ENCODE results near the gene THBS3.

The THBS3 gene

GRCh38 chr1:155175927-155176371 lies 31.7 kb downstream of the THBS3 start:
- no peak overlapping the region for H3K4me3 ChIP-seq (ENCODE audit: low read length)
- DNase-seq (ENCODE audit: low read depth): no peak
- no peak for TF ChIP-seq CTCF (IDR thresholded peaks at IDR 0.05; ENCODE audit: insufficient read depth, low read depth, low read length, missing control alignments)

GRCh38 chr1:155175281-155175926 lies 32.3 kb downstream of the THBS3 start:
- no peak for TF ChIP-seq CTCF (IDR thresholded peaks at IDR 0.05; ENCODE audit: insufficient read depth, low read depth, low read length, missing control alignments)
- no peak for DNase-seq (ENCODE audit: low read depth)
- no peak overlapping the region for H3K4me3 ChIP-seq (ENCODE audit: low read length)

DNA sequence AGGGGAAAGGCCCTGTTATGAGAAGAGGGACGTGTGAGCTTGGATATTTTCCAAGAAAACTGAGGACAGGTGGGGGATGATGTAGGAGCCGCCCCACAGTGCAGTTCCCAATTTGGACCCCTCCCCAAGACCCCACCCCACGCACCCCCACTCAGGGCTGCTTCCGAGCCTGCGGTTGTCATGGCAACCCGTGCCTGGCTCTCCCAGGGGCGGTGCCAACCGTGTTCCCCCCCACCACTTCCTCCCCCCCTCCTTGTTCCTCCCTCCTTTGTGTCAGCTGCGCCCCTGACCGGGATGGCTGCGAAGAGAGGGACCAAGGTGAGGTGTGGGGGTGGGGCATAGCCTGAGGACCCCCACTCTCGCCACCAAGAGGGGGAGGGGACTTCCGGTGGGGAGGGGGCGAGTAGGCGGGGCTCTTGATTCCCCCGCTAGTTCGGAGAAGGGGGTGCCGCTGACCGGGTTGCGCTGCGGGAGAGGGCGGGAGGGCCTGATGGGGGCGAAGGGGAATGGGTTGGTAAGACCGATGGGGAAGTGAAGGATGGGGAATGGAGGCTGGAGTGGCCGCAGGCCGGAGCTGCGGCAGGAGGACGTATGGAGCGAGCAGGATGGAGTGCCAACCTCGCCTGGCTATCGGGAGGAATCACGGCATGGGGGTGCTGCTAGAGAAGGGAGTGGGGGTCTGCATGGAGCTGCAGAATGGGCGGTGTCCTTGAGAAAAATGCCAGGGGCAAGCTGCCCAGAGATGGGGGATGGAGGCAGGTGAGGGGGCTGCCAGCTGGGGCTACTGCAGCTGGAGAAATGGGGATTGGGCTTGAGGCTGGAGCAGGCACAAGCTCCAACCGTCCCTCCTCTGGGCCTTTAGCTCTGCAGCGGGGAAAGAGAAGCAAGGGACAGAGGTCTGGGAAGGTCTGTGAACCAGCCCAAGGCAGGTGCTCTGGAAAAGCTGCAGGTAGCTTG lies 33.1 kb downstream of the THBS3 start:
- TF ChIP-seq CTCF (IDR thresholded peaks at IDR 0.05; ENCODE audit: insufficient read depth, low read depth, low read length, missing control alignments): no peak
- H3K4me3 ChIP-seq (ENCODE audit: low read length): peak overlapping the region; percentile 97
- no peak for DNase-seq (ENCODE audit: low read depth)

DNA sequence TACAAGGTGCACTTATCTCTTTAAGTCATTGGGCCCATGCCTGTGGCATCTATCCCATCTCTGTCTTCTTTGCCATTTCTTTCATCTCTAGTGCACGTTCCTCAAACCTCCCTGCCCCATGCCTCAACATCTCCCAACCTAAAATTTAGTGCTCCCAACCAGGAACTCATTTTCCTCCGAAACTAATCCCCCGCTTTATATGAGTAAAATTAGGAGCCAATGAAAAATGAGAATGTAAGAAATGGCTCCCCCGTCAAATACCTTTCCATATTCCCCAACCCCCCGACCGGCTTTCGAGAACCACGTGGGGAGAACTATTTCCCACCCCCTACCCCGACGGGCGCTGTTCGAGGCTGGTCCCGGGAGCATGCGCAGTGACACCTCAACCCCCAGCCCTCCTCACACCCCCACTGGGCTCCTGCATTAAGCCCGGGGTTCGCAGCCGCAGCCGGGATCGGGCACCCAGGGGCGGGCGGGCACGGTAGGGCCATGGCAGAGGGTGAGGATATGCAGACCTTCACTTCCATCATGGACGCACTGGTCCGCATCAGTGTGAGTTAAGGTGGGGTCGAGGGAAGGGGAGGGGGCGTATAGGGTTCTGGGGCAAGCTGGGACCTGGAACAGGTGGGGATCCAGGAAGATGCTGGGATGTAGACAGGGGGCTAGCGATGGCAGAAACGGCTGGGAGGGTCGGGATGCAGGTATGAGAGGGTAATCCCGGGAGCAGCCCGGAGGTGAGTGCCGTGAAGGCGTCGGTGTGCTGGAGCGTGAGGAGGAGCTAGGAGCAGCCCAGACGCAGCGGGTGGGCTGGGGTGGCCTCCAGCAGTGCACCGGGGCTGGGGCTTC lies 34.0 kb downstream of the THBS3 start, which contains the start of gene TRIM46:
TRIM46 (plus strand) TSS at position 372 of the 846 bp plus-strand sequence; CDS start at position 490, 118 bp downstream.
- no peak for TF ChIP-seq CTCF (IDR thresholded peaks at IDR 0.05; ENCODE audit: insufficient read depth, low read depth, low read length, missing control alignments)
- H3K4me3 ChIP-seq (ENCODE audit: low read length): peak within 1 kb of the TSS; percentile 97
- peak; percentile 40 for DNase-seq (ENCODE audit: low read depth)

GRCh38 chr1:155172732-155173477 lies 34.8 kb downstream of the THBS3 start, which contains the start of gene KRTCAP2:
TSS of gene KRTCAP2 (minus strand) at chr1:155173304. CDS start at chr1:155173224, 80 bp downstream.
- peak; percentile 95 for DNase-seq (ENCODE audit: low read depth)
- TF ChIP-seq CTCF (IDR thresholded peaks at IDR 0.05; ENCODE audit: insufficient read depth, low read depth, low read length, missing control alignments): peak; percentile 93

More at GRCh38 chr1:155172732-155173477, 34.8 kb downstream of the THBS3 start, which contains the start of gene KRTCAP2:
- H3K4me3 ChIP-seq (ENCODE audit: low read length): peak within 1 kb of the TSS; percentile 97
